Measurements from ENCODE around the gene ZNF467.

ZNF467 gene

GRCh38 chr7:149818536-149818840, 45.1 kb upstream of the ZNF467 start:
- H2AFZ ChIP-seq (ENCODE audit: low read length): no peak overlapping the region
- H4K20me1 ChIP-seq (ENCODE audit: insufficient read depth, low read length): no peaks in the 10 kb centered on the region
- no peaks in the 10 kb centered on the region for H3F3A ChIP-seq (ENCODE audit: insufficient read depth, low read length)
- H3K9me2 ChIP-seq (replicated peaks; ENCODE audit: insufficient read depth, low read length): no peaks in the 10 kb centered on the region
- H3K9me3 ChIP-seq (replicated peaks; ENCODE audit: insufficient read depth, low read length): no peaks in the 10 kb centered on the region
- no peak overlapping the region for H3K4me3 ChIP-seq (ENCODE audit: low read length)
- no peak overlapping the region for H3K4me2 ChIP-seq (ENCODE audit: low read depth, low read length)
- H3K27ac ChIP-seq (ENCODE audit: low read length): no peak overlapping the region
- no peak for DNase-seq
- peaks cover 100% of the 10 kb centered on the region for H3K27me3 ChIP-seq (replicated peaks; ENCODE audit: insufficient read depth, low read length)
- no peaks in the 10 kb centered on the region for H3K4me1 ChIP-seq (ENCODE audit: low read length)
- H3K79me2 ChIP-seq (ENCODE audit: low read length): no peaks in the 10 kb centered on the region
- H3K9ac ChIP-seq (ENCODE audit: low read length): no peak overlapping the region
- no peaks in the 10 kb centered on the region for H3K36me3 ChIP-seq (replicated peaks; ENCODE audit: insufficient read depth, low read length)
- TF ChIP-seq CTCF (IDR thresholded peaks at IDR 0.05; ENCODE audit: low read length) (no peak), EZH2phosphoT487 (IDR thresholded peaks at IDR 0.05; ENCODE audit: low read length) (no peak), EZH2 (optimal IDR thresholded peaks at IDR 0.05; ENCODE audit: low read depth, low read length) (no peak)

- Histone ChIP-seq H3K4me3 (ENCODE audit: low read length) (no peak overlapping the region), H3F3A (ENCODE audit: insufficient read depth, low read length) (no peaks in the 10 kb centered on the region), H2AFZ (ENCODE audit: low read length) (no peak overlapping the region), H3K9me3 (replicated peaks; ENCODE audit: insufficient read depth, low read length) (no peaks in the 10 kb centered on the region), H3K4me2 (ENCODE audit: low read depth, low read length) (no peak overlapping the region), H3K9ac (ENCODE audit: low read length) (no peak overlapping the region), H4K20me1 (ENCODE audit: insufficient read depth, low read length) (no peaks in the 10 kb centered on the region), H3K27me3 (replicated peaks; ENCODE audit: insufficient read depth, low read length) (peaks cover 100% of the 10 kb centered on the region), H3K9me2 (replicated peaks; ENCODE audit: insufficient read depth, low read length) (no peaks in the 10 kb centered on the region), H3K27ac (ENCODE audit: low read length) (no peak overlapping the region), H3K4me1 (ENCODE audit: low read length) (no peaks in the 10 kb centered on the region), H3K79me2 (ENCODE audit: low read length) (no peaks in the 10 kb centered on the region), H3K36me3 (replicated peaks; ENCODE audit: insufficient read depth, low read length) (no peaks in the 10 kb centered on the region)
- DNase-seq: no peak
- TF ChIP-seq CTCF (IDR thresholded peaks at IDR 0.05; ENCODE audit: low read length) (no peak), EZH2 (optimal IDR thresholded peaks at IDR 0.05; ENCODE audit: low read depth, low read length) (no peak), EZH2phosphoT487 (IDR thresholded peaks at IDR 0.05; ENCODE audit: low read length) (no peak)
Observed at GRCh38 chr7:149817836-149818535, 44.6 kb upstream of the ZNF467 start.

- no peaks in the 10 kb centered on the region for H3K9me2 ChIP-seq (replicated peaks; ENCODE audit: insufficient read depth, low read length)
- H3K79me2 ChIP-seq (ENCODE audit: low read length): no peaks in the 10 kb centered on the region
- H2AFZ ChIP-seq (ENCODE audit: low read length): no peak overlapping the region
- no peak overlapping the region for H3K4me3 ChIP-seq (ENCODE audit: low read length)
- TF ChIP-seq EZH2 (optimal IDR thresholded peaks at IDR 0.05; ENCODE audit: low read depth, low read length) (no peak), CTCF (IDR thresholded peaks at IDR 0.05; ENCODE audit: low read length) (no peak), EZH2phosphoT487 (IDR thresholded peaks at IDR 0.05; ENCODE audit: low read length) (no peak)
- H3K36me3 ChIP-seq (replicated peaks; ENCODE audit: insufficient read depth, low read length): no peaks in the 10 kb centered on the region
- no peak overlapping the region for H3K27ac ChIP-seq (ENCODE audit: low read length)
- H3K4me2 ChIP-seq (ENCODE audit: low read depth, low read length): no peak overlapping the region
- DNase-seq: no peak
- H4K20me1 ChIP-seq (ENCODE audit: insufficient read depth, low read length): no peaks in the 10 kb centered on the region
- no peak overlapping the region for H3K9ac ChIP-seq (ENCODE audit: low read length)
- H3K27me3 ChIP-seq (replicated peaks; ENCODE audit: insufficient read depth, low read length): peaks cover 100% of the 10 kb centered on the region
- no peaks in the 10 kb centered on the region for H3K9me3 ChIP-seq (replicated peaks; ENCODE audit: insufficient read depth, low read length)
- no peaks in the 10 kb centered on the region for H3F3A ChIP-seq (ENCODE audit: insufficient read depth, low read length)
- H3K4me1 ChIP-seq (ENCODE audit: low read length): no peaks in the 10 kb centered on the region
Observed at GRCh38 chr7:149817301-149817771, 43.9 kb upstream of the ZNF467 start.
